C4-2B (cell line): Measurements from ENCODE around the gene SMPX.

Experiments used
- ZFX ChIP-seq: fragments of 450-650 bp; IDR thresholded peaks from 2 replicates; pipeline ENCODE4 v1.6.1; 2017
- TF ChIP-seq, protein P1 (sequence below): fragments of 450-650 bp; conservative IDR thresholded peaks from 2 replicates; pipeline ENCODE4 v1.5.1; 2017; ENCODE audit warnings: mild to moderate bottlenecking

DNA sequence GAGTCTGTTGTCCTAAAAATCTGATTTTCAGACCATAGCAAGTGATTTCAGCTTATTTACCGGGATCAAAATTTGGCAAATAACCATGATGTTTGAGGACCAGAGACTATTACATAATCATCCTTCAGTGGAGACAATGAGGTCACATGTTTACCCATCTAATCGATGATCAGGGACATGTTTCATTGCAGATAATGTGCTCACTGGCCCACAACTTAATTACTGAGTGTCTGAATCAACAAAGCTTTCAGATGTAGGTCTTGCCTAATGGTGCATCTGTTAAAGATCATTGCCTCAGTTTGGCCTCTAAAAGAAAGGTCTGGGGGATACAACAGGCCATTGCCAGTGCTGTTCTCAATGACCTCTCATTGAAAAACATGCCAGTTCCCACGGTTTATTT, 56.9 kb downstream of the SMPX start:
- TF ChIP-seq, protein P1, sequence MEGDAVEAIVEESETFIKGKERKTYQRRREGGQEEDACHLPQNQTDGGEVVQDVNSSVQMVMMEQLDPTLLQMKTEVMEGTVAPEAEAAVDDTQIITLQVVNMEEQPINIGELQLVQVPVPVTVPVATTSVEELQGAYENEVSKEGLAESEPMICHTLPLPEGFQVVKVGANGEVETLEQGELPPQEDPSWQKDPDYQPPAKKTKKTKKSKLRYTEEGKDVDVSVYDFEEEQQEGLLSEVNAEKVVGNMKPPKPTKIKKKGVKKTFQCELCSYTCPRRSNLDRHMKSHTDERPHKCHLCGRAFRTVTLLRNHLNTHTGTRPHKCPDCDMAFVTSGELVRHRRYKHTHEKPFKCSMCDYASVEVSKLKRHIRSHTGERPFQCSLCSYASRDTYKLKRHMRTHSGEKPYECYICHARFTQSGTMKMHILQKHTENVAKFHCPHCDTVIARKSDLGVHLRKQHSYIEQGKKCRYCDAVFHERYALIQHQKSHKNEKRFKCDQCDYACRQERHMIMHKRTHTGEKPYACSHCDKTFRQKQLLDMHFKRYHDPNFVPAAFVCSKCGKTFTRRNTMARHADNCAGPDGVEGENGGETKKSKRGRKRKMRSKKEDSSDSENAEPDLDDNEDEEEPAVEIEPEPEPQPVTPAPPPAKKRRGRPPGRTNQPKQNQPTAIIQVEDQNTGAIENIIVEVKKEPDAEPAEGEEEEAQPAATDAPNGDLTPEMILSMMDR = no peak
- TF ChIP-seq ZFX = no peak
